H1 (cell line): ENCODE measurements around the gene ARID5B. TPM values are rescaled to one million over a fixed set of nuclear protein-coding genes. Genes with fewer than 3 reads are reported as not detected.

ENCODE experiments used
- CTCF ChIA-PET: fragments of 300-600 bp; sonication (Branson Sonifier 250); formaldehyde crosslinking; loops from one replicate; lab custom pipeline; 2021; ENCODE audit not compliant: partially characterized antibody; lab: Charles Lee
- POLR2A ChIA-PET: fragments of 300-600 bp; sonication (Branson Sonifier 250); formaldehyde crosslinking; loops from one replicate; lab custom pipeline; 2021; ENCODE audit warnings: inconsistent platforms; ENCODE audit not compliant: partially characterized antibody; lab: Charles Lee
- DNase-seq, 2 experiments: peaks; one replicate each; pipeline versions ENCODE4 v3.0.0 to v3.0.0-alpha.2; 2010 to 2022; ENCODE audit warnings: low spot score in 2 of 2, low read depth in 1 of 2, mixed read lengths in 1 of 2
- FAIRE-seq: peaks from 2 replicates; lab custom pipeline; 2011; peaks lifted over from hg19 to GRCh38; lab: Jason Lieb, UNC
- H2AFZ ChIP-seq: 2 replicates; pipeline ENCODE4 v1.8.1; 2012; ENCODE audit warnings: low read length, inconsistent platforms
- H2AK5ac ChIP-seq: 2 replicates; pipeline ENCODE4 v1.6.1; 2013; ENCODE audit warnings: low read depth, low read length
- H2BK120ac ChIP-seq: replicated peaks from 2 replicates; pipeline ENCODE3; 2013; ENCODE audit warnings: low read depth, low read length, inconsistent platforms
- H2BK12ac ChIP-seq: 2 replicates; pipeline ENCODE4 v1.6.1; 2013; ENCODE audit warnings: low read depth, low read length
- H2BK15ac ChIP-seq: 2 replicates; pipeline ENCODE4 v1.6.1; 2013; ENCODE audit warnings: low read length
- H2BK20ac ChIP-seq: 2 replicates; pipeline ENCODE4 v1.6.1; 2013; ENCODE audit warnings: low read length
- H2BK5ac ChIP-seq: 2 replicates; pipeline ENCODE4 v1.6.1; 2013; ENCODE audit warnings: low read depth, low read length
- H3K14ac ChIP-seq: 2 replicates; pipeline ENCODE4 v1.6.1; 2013; ENCODE audit warnings: inconsistent platforms; ENCODE audit not compliant: insufficient read length
- H3K18ac ChIP-seq: 2 replicates; pipeline ENCODE4 v1.6.1; 2013; ENCODE audit warnings: low read length; ENCODE audit errors: extremely low read depth
- H3K23ac ChIP-seq: 2 replicates; pipeline ENCODE4 v1.6.1; 2013; ENCODE audit warnings: inconsistent platforms; ENCODE audit not compliant: insufficient read length
- H3K23me2 ChIP-seq: 2 replicates; pipeline ENCODE4 v1.6.1; 2013; ENCODE audit warnings: low read depth, low read length
- H3K27ac ChIP-seq: 2 replicates; pipeline ENCODE4 v1.6.1; 2011; ENCODE audit warnings: low read depth, low read length, inconsistent platforms
- H3K27me3 ChIP-seq, 4 experiments: replicated peaks in 1 of 4; 1 replicate in 1 of 4; 2 replicates in 3 of 4; pipeline versions ENCODE4 v1.6.1 to v1.8.1; 2011 to 2013; ENCODE audit warnings: low read length in 3 of 4, mild to moderate bottlenecking in 3 of 4, inconsistent platforms in 2 of 4, mixed read lengths in 2 of 4, moderate library complexity in 1 of 4; ENCODE audit not compliant: control insufficient read depth in 3 of 4, insufficient read depth in 3 of 4; ENCODE audit errors: extremely low read depth in 1 of 4
- H3K36me3 ChIP-seq, 4 experiments: 2 replicates each; pipeline versions ENCODE4 v1.6.1 to v1.8.1; 2011 to 2013; ENCODE audit warnings: mild to moderate bottlenecking in 4 of 4, low read length in 3 of 4, moderate library complexity in 2 of 4, control low read depth in 1 of 4, inconsistent platforms in 1 of 4; ENCODE audit not compliant: insufficient read depth in 4 of 4, control insufficient read depth in 2 of 4
- H3K4ac ChIP-seq: replicated peaks from 2 replicates; pipeline ENCODE3; 2013; ENCODE audit warnings: low read length, low read depth, mixed read lengths, inconsistent platforms; ENCODE audit not compliant: insufficient read length
- H3K4me1 ChIP-seq, 4 experiments: replicated peaks in 1 of 4; 1 replicate in 1 of 4; 2 replicates in 3 of 4; pipeline versions ENCODE4 v1.6.1 to v1.8.1; 2011 to 2013; ENCODE audit warnings: low read length in 3 of 4, inconsistent platforms in 2 of 4, mixed read lengths in 1 of 4; ENCODE audit not compliant: insufficient read depth in 4 of 4, control insufficient read depth in 3 of 4
- H3K4me2 ChIP-seq, 2 experiments: 2 replicates each; pipeline versions ENCODE4 v1.6.1 to v1.8.1; 2011 to 2013; ENCODE audit warnings: low read depth in 2 of 2, low read length in 2 of 2, control low read depth in 1 of 2, inconsistent platforms in 1 of 2, mild to moderate bottlenecking in 1 of 2; ENCODE audit not compliant: insufficient read depth in 1 of 2
- H3K4me3 ChIP-seq, 4 experiments: fragments of 200-600, 300-600 bp in 1 of 4; sonication (generic), shearing (Covaris generic), sonication (Bioruptor Twin) in 1 of 4; 2 replicates each; pipeline versions ENCODE4 v1.5.1 to v1.8.1; 2011 to 2016; ENCODE audit warnings: low read length in 4 of 4, low read depth in 3 of 4, control low read depth in 2 of 4, inconsistent platforms in 2 of 4, mild to moderate bottlenecking in 2 of 4, mixed read lengths in 1 of 4, moderate library complexity in 1 of 4; ENCODE audit not compliant: insufficient read depth in 2 of 4; ENCODE audit errors: extremely low read depth in 1 of 4
- H3K56ac ChIP-seq: replicated peaks from 2 replicates; pipeline ENCODE3; 2013; ENCODE audit warnings: low read depth, mild to moderate bottlenecking, mixed read lengths, low read length, inconsistent platforms; ENCODE audit not compliant: insufficient read length
- H3K79me1 ChIP-seq: 2 replicates; pipeline ENCODE4 v1.6.1; 2013; ENCODE audit warnings: low read depth, low read length, control low read depth
- H3K79me2 ChIP-seq, 2 experiments: 2 replicates each; pipeline versions ENCODE4 v1.6.1 to v1.8.1; 2012 to 2013; ENCODE audit warnings: low read length in 2 of 2, mild to moderate bottlenecking in 2 of 2, inconsistent platforms in 1 of 2; ENCODE audit not compliant: insufficient read depth in 2 of 2, control insufficient read depth in 1 of 2
- H3K9ac ChIP-seq, 4 experiments: replicated peaks in 1 of 4; 1 replicate in 1 of 4; 2 replicates in 3 of 4; pipeline versions ENCODE4 v1.6.1 to v1.8.1; 2011 to 2013; ENCODE audit warnings: low read depth in 3 of 4, low read length in 3 of 4, control low read depth in 2 of 4, mild to moderate bottlenecking in 2 of 4, moderate library complexity in 2 of 4, inconsistent platforms in 1 of 4; ENCODE audit errors: extremely low read depth in 1 of 4
- H3K9me3 ChIP-seq, 2 experiments: 2 replicates each; pipeline versions ENCODE4 v1.6.1 to v1.8.1; 2012 to 2013; ENCODE audit warnings: mild to moderate bottlenecking in 2 of 2, moderate library complexity in 2 of 2, control low read depth in 1 of 2, inconsistent platforms in 1 of 2, low read depth in 1 of 2, low read length in 1 of 2, mixed read lengths in 1 of 2; ENCODE audit not compliant: insufficient read depth in 2 of 2
- H4K20me1 ChIP-seq, 2 experiments: replicated peaks in 1 of 2; 2 replicates each; pipeline versions ENCODE3 to v1.8.1; 2011 to 2013; ENCODE audit warnings: inconsistent platforms in 2 of 2, low read length in 2 of 2, mild to moderate bottlenecking in 1 of 2; ENCODE audit not compliant: insufficient read depth in 2 of 2, control insufficient read depth in 1 of 2
- H4K5ac ChIP-seq: 2 replicates; pipeline ENCODE4 v1.6.1; 2013; ENCODE audit warnings: low read length, low read depth, mixed read lengths, inconsistent platforms; ENCODE audit not compliant: insufficient read length
- H4K8ac ChIP-seq: 2 replicates; pipeline ENCODE4 v1.8.0; 2013; ENCODE audit warnings: mild to moderate bottlenecking, moderate library complexity, low read length, inconsistent platforms; ENCODE audit not compliant: insufficient read depth; ENCODE audit errors: extremely low read depth
- H4K91ac ChIP-seq: replicated peaks from 2 replicates; pipeline ENCODE3; 2013; ENCODE audit warnings: low read length, mixed read lengths, inconsistent platforms; ENCODE audit not compliant: insufficient read length
- BACH1 ChIP-seq: IDR thresholded peaks from 2 replicates; pipeline ENCODE4 v1.6.1; 2012; ENCODE audit warnings: low read length, improper control_type of control experiment
- CHD1 ChIP-seq: IDR thresholded peaks from 2 replicates; pipeline ENCODE4 v1.6.1; 2012; ENCODE audit warnings: low read depth, low read length, improper control_type of control experiment
- CTCF ChIP-seq, 3 experiments: IDR thresholded peaks; 1 replicate in 2 of 3; 2 replicates in 1 of 3; pipeline versions ENCODE4 v1.5.1 to v1.6.1; 2011; ENCODE audit warnings: low read length in 3 of 3, mild to moderate bottlenecking in 3 of 3, inconsistent platforms in 2 of 3, low read depth in 1 of 3, moderate library complexity in 1 of 3; ENCODE audit not compliant: insufficient read depth in 1 of 3; ENCODE audit errors: control extremely low read depth in 1 of 3
- KDM1A ChIP-seq: fragments of 200-600, 300-600 bp; sonication (generic); IDR thresholded peaks from 2 replicates; pipeline ENCODE4 v1.7.1; 2016; ENCODE audit warnings: mild to moderate bottlenecking, low read length, borderline replicate concordance
- MAX ChIP-seq: IDR thresholded peaks from 2 replicates; pipeline ENCODE4 v1.6.1; 2012; ENCODE audit warnings: inconsistent platforms
- NANOG ChIP-seq: IDR thresholded peaks from 2 replicates; pipeline ENCODE4 v1.6.1; 2011; ENCODE audit warnings: low read length, low read depth, mild to moderate bottlenecking, inconsistent platforms; ENCODE audit not compliant: insufficient read depth, poor library complexity, severe bottlenecking
- NRF1 ChIP-seq: IDR thresholded peaks from 2 replicates; pipeline ENCODE4 v1.6.1; 2011; ENCODE audit warnings: mild to moderate bottlenecking, low read depth, low read length, improper control_type of control experiment
- RAD21 ChIP-seq, 2 experiments: IDR thresholded peaks in 1 of 2; conservative IDR thresholded peaks in 1 of 2; 2 replicates each; pipeline ENCODE4 v1.6.1; 2011; ENCODE audit warnings: low read depth in 2 of 2, low read length in 2 of 2, improper control_type of control experiment in 1 of 2, inconsistent platforms in 1 of 2, mild to moderate bottlenecking in 1 of 2, moderate library complexity in 1 of 2
- SIRT6 ChIP-seq: IDR thresholded peaks from one replicate; pipeline ENCODE4 v1.7.1; 2012; ENCODE audit warnings: low read length, inconsistent platforms
- TAF1 ChIP-seq: IDR thresholded peaks from 2 replicates; pipeline ENCODE4 v1.6.1; 2011; ENCODE audit warnings: mild to moderate bottlenecking, low read depth, low read length
- TCF12 ChIP-seq: IDR thresholded peaks from 2 replicates; pipeline ENCODE4 v1.6.1; 2011; ENCODE audit warnings: low read depth, mild to moderate bottlenecking, low read length
- TEAD4 ChIP-seq: IDR thresholded peaks from 2 replicates; pipeline ENCODE4 v1.6.1; 2012; ENCODE audit warnings: low read depth, low read length, inconsistent platforms, mixed read lengths
- WGBS, 2 experiments: shearing (Covaris generic) in 1 of 2; methylation state at CpG; one replicate each; pipeline versions ENCODE4 v1.1.6 to v1.1.7; 2013 to 2015; ENCODE audit warnings: low lambda C conversion rate in 2 of 2, mixed read lengths in 2 of 2, inconsistent platforms in 1 of 2, low coverage in 1 of 2, missing lambda C conversion rate in 1 of 2; ENCODE audit not compliant: insufficient replicate concordance in 2 of 2, insufficient coverage in 1 of 2, insufficient read length in 1 of 2; ENCODE audit errors: extremely low coverage in 1 of 2, missing lambda C conversion rate in 1 of 2; 5-methylcytosine and 5-hydroxymethylcytosine counted together
- polyA plus RNA-seq, 7 experiments: library from polyadenylated mRNA; depleted of rRNA in 3 of 7; stranded (reverse) in 5 of 7; unstranded in 2 of 7; fragments of >200 nt in 5 of 7; fragments of 200-250 nt in 2 of 7; gene quantifications; 1 replicate in 5 of 7; 2 replicates in 1 of 7; 4 replicates in 1 of 7; pipeline versions ENCODE4 v1.2.1 to v1.2.3, GENCODE V29; 2011 to 2013; ENCODE audit warnings: missing spikeins in 2 of 7, mixed read lengths in 2 of 7
- total RNA-seq: library from RNA; stranded (reverse); fragmentation: NEBNext Ultra II Directional; extraction: Animal tissue kit (Norgen Biotek cat#: 25700); gene quantifications from 2 replicates; pipeline ENCODE4 v1.2.1, GENCODE V29; 2021

ARID5B gene
- total and polyA plus RNA-seq, 2 of the 8 experiments (the other 6 are each of a cell fraction or from before 2014, with no cell fraction given), result 0.21 to 1.1 TPM

GRCh38 chr10:62008946-62009345 lies 107.4 kb downstream of the ARID5B start:
- Histone ChIP-seq H3K27me3 (no peaks in the 10 kb centered on the region), H3K4me1 (no peaks in the 10 kb centered on the region), H3K4me2 (no peak overlapping the region), H3K23me2 (no peaks in the 10 kb centered on the region; the same call in 1 of the 2 replicates), H2BK5ac (no peak overlapping the region), H2BK20ac (no peak overlapping the region), H3K36me3 (no peaks in the 10 kb centered on the region), H4K20me1 (no peaks in the 10 kb centered on the region), H3K27ac (no peak overlapping the region), H3K9ac (no peak overlapping the region), H3K79me2 (no peaks in the 10 kb centered on the region), H4K91ac (no peak overlapping the region), H3K18ac (no peak overlapping the region), H2AFZ (0 out of 2 replicates have a peak overlapping the region, but pooled peaks have one; percentile 10), H2AK5ac (no peak overlapping the region), H3K4me3 (no peak overlapping the region), H3K14ac (no peak overlapping the region), H4K5ac (no peak overlapping the region), H3K9me3 (no peaks in the 10 kb centered on the region), H3K23ac (no peak overlapping the region), H2BK120ac (no peak overlapping the region), H2BK15ac (no peak overlapping the region), H3K79me1 (no peaks in the 10 kb centered on the region), H3K4ac (no peak overlapping the region), H2BK12ac (no peak overlapping the region), H4K8ac (no peak overlapping the region), H3K56ac (no peak overlapping the region)
- no peak for FAIRE-seq
- WGBS, 2 experiments, result 89% methylated on average over 2 of the region's 2 CpGs; no CpG with 5 or more reads in 1 of the 2 experiments
- DNase-seq, result no peak
- ChIA-PET CTCF (interaction anchor here (1.3 to 1.8 kb wide), 4 partner anchors 20 to 236 kb away, joined by 3 to 5 read pairs (median 4); no protein-coding TSS in a partner anchor), POLR2A (no interaction called here)
- no peak for TF ChIP-seq NANOG
- TF ChIP-seq TAF1, result no peak
- TF ChIP-seq BACH1, result no peak
- TF ChIP-seq CTCF (IDR thresholded peaks at IDR 0.05; ENCODE audit: control extremely low read depth in 1 of 3, insufficient read depth in 1 of 3, low read depth in 1 of 3, low read length in 3 of 3), result no peak
- no peak for TF ChIP-seq TCF12
- TF ChIP-seq TEAD4, result no peak
- TF ChIP-seq KDM1A, result no peak
- TF ChIP-seq SIRT6, result no peak
- no peak for TF ChIP-seq CHD1
- TF ChIP-seq RAD21 (IDR thresholded peaks at IDR 0.05 in 1 of 2, conservative IDR thresholded peaks at IDR 0.05 in 1 of 2; ENCODE audit: low read depth in 2 of 2, low read length in 2 of 2), result no peak
- no peak for TF ChIP-seq NRF1
- TF ChIP-seq MAX, result no peak
